NOMO-1 treated with DMSO at 0.1 percent for 48 hours (cell line): Measurements from ENCODE around the gene EPHB2.
"Not testable (repeated sequence)": the region's sequence is repeated elsewhere in the genome, so short reads cannot be mapped to it uniquely, and the experiment has no call there.

Experiments
- DNase-seq: peaks from one replicate; lab custom pipeline; 2025; ENCODE audit not compliant: unreplicated experiment; lab: John Stamatoyannopoulos, UW

Gene EPHB2

GRCh38 chr1:22932803-22933470, 222.3 kb downstream of the EPHB2 start:
- DNase-seq, result no peak

DNA sequence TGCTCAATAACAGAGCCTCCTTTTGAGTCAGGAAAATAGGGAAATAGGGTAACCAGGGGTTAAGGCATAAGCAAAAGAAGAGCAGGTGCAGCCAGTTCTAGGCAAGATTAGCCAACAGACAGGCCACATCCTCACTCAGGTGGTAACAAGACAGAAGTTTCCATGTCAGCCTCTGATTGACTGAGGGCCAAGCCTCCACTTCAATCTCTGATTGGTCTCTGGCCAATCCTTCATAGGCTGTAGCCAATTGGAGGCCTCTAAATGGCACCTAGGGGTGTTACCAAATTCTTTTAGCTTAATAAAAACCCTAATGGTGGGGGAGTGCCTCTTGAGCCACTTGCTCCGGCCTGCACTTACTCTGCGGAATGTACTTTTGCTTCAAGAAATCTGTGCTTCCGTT, 224.8 kb downstream of the EPHB2 start:
- DNase-seq, result no peak

- DNase-seq, result no peak
Observed at GRCh38 chr1:22936681-22937080, 226.0 kb downstream of the EPHB2 start.

- no peak for DNase-seq
Observed at GRCh38 chr1:22941257-22941656, 230.6 kb downstream of the EPHB2 start.

- no peak for DNase-seq
Observed at GRCh38 chr1:22944346-22945055, 233.9 kb downstream of the EPHB2 start.

GRCh38 chr1:22945171-22945570, 234.5 kb downstream of the EPHB2 start:
- not testable (repeated sequence) for DNase-seq

GRCh38 chr1:22949822-22950331, 239.2 kb downstream of the EPHB2 start:
- DNase-seq, result no peak

DNA sequence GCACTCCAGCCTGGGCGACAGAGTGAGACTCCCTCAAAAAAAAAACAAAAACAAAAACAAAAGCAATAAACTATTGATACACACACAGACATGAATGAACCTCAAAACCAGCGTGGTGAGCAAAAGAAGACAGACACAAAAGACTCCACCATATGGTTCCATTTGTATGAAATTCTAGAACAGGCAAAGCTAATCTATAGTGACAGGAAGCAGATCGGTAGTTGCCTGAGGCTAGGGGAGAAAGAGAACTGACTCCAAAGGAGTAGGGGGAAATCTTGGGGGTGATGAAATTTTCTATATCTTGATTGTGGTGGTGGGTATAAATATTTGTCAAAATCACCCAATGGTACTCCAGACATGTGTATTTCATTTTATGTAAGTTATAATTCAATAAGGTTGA, 241.2 kb downstream of the EPHB2 start:
- no peak for DNase-seq

- no peak for DNase-seq
Observed at GRCh38 chr1:22952694-22953056, 242.0 kb downstream of the EPHB2 start.

DNA sequence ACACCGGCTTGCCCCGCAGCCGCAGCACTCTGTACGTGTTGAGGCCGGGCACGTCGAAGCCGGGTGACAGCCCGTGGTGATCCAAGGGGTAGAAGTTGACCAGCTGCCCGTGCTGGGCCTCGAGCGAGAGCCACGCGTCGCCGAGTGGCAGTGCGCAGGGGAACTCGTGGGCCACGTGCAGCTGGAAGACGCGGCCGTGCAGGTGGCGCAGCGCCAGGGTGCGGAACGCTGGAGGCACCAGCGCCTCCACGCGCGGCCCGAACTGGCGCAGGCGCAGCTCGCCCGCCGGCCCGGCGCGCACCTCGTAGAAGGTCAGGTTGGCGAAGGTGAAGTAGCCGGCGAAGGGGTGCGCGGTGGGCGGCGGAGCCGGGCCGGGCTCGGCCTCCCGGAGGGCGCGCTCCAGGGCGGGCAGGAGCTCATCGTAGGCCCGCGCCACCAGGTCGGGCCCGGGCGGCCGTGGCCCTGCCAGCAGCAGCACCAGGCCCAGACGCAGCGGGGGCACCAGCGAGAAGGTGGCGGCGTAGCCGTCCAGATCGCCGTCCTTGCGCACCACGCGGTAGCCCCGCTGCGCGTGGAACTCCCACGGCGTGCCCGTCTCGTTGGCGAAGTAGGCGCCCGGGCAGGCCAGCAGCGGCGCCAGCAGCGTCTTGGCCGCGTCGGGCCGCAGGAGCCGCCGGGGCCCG, 242.6 kb downstream of the EPHB2 start:
- no peak for DNase-seq

- DNase-seq, result no peak
Observed at GRCh38 chr1:22953740-22954141, 243.1 kb downstream of the EPHB2 start.

DNA sequence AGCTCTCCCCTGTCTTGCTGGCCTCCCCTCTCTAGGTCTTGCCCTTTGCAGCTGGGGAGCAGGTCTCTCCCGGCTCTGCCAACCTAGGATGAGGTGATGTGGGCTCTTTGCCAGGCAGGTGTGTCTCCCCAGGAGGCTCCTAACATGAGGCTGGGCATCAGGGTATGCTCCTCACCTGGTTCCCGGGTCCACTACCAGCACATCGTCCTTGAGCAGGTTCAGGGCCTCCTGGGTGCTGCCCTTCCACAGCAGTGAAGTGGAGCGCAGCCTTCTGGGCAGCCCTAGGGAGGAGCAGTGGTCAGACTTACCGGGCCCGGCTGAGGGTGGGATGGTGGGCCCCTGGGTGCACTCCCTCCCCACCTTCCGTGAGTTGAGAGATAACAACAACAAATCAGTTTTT, 244.5 kb downstream of the EPHB2 start:
- DNase-seq, result no peak

GRCh38 chr1:22957066-22957465, 246.4 kb downstream of the EPHB2 start:
- DNase-seq, result no peak

DNA sequence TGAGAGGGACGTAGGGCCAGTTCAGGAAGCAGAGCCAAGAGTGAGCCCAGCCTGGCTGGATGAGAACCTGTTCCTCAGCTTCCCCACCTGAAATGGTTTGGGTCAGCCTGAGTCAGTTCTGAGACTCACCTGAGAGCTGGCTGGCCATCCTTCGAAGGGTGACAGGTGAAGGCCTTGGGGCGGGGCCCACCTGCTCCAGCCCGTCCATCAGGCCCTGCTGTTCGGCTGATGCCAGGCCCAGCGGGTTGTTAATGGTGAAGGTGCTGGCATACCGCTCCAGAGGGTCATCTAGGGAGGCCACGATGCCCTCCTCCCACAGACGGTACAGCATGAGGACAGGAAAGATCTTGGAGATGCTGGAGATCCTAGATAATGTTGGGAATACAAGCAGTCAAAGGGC, 247.9 kb downstream of the EPHB2 start:
- DNase-seq, result no peak

DNA sequence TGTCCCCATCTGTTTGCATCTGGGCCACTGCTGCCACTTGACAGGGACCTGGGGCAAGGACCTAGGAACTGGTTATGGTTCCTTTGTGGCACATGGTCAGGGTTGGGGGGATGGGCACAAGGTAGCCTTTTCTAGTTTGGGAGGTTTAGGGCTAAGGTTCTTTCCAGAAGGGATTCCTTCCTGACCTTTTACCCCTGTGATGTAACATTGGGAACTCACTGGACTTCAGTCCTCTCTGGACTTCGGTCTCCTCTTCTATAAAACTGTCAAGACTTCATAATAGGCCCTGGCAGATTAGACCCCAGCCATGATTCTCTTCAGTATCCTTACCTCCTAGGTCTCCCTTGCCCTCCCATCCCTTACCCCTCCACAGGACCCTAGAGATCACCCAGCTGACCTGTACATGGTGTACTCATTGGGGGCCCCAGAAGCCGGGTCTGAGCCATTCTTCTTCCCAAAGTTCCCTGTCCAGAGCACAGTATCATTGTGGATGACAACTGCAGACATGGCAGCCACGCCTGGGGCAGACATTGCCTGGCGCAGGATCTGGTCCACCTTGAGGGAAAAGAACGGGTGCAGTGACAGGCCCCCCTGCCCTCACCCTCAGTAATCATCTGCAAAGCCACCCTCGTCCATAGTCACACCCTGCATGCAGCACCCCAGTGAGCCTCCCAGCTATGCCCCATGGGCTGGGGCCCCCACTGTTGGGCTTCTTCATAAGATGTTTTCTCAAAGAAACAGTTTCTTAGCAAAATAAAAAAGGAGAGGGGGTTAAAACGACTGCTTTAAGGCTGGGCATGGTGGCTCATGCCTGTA, 249.1 kb downstream of the EPHB2 start:
- no peak for DNase-seq

GRCh38 chr1:22962558-22962957, 251.9 kb downstream of the EPHB2 start:
- DNase-seq, result no peak

DNA sequence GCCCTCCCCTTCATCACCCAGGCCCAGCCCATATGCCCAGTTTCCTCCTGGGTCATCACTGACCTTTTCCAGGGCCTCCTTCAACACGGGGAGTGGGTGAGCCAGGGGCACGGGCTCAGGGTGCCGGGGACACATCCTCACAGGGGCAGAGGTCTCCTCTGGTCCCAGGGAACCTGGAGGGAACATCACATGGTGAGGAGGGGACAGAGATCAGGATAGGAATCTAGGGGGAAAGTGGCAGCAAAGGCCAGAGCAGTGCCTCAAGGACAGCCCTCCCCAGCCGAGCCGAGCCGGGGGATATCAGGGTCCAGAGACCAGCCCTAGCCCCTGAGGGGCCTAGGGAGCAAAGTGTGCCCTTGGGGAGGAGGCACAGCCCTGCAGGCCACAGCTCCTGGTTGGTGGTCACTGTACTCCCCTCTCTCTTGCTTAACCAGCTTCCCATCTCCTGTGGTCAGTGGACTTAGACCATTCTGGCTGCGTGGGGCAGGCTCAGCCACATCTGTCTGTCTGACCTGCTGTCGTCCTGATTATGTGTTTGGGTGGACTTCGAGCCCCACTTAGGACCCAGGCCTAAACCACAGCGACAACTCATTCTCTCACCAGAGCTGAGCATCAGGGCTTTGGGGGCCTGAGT, 252.5 kb downstream of the EPHB2 start:
- no peak for DNase-seq

GRCh38 chr1:22966309-22966708, 255.7 kb downstream of the EPHB2 start:
- no peak for DNase-seq

DNA sequence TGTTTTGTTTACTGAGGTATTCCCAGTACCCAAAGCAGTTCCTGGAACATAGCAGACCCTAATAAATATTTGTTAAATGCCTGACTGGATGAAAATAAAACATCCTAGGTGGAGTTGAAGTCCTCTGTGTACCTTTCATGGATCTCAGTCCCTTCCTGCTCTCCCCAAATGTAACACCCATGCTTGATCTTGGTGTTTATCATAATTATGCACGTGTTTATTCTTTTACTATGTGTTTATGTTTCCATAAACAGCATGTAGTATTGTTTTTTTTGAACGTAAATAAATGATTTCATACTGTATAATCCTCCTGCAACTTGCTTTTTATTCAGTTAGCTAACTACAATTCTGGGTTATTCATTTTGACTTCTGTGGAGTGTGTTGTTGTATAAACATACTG, 257.2 kb downstream of the EPHB2 start:
- DNase-seq, result no peak

DNA sequence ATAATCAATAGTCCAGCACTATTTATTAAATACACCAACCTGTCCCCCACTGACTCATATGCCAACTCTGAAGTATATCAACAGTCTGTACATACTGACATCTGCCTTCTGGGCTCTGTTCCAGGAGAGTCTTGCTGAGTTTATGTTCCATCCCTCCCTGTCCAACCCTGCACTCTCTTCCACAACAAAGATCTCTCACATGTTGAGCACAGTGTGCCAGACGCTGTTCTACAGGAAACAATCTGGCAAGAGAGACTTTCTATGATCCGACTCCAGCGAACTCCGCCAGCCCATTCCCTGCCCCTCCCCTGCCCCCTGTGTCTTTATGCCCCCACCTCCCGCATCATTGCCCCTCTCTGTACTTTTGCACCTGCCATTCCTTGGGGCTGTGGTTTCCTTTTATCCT, 258.7 kb downstream of the EPHB2 start:
- no peak for DNase-seq

DNA sequence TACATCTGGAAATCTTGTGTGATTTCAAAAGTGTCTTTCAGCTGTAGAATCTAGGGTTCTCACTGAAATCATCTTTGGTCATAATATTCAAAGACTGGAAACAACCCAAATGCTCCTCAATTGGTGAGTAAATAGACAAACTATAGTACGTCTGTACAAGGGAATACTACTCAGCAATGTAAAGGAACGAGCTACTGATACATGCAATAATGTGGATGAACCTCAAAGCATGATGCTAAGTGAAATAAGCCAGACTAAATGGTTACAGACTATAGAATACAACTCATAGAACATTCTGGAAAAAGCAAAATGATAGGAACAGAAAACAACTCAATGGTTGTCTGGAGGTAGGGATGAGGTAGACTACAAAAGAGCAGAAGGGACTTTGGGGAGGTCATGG, 259.5 kb downstream of the EPHB2 start:
- DNase-seq, result no peak
